Liver (tissue), 9 donors: Measurements from ENCODE around the gene PAH. TPM values are rescaled to one million over a fixed set of nuclear protein-coding genes. Genes with fewer than 3 reads are reported as not detected.

Source experiments
- DNase-seq: peaks from one replicate; pipeline ENCODE4 v3.0.0-alpha.2; 2017; ENCODE audit warnings: low spot score
- H3K27ac ChIP-seq, 2 donors: one replicate each; pipeline ENCODE4 v1.7.0; 2013; ENCODE audit warnings: inconsistent platforms in 2 of 2, low read length in 2 of 2, control low read depth in 1 of 2, low read depth in 1 of 2, mild to moderate bottlenecking in 1 of 2
- H3K27me3 ChIP-seq, 4 donors: one replicate each; pipeline versions ENCODE4 v1.6.1 to v1.7.0; 2013; ENCODE audit warnings: low read length in 3 of 4, inconsistent platforms in 1 of 4, mild to moderate bottlenecking in 1 of 4, moderate library complexity in 1 of 4; ENCODE audit not compliant: control insufficient read depth in 4 of 4, insufficient read depth in 4 of 4
- H3K36me3 ChIP-seq, 4 donors: one replicate each; pipeline versions ENCODE4 v1.6.1 to v1.7.0; 2013; ENCODE audit warnings: low read length in 3 of 4, mild to moderate bottlenecking in 3 of 4, low read depth in 1 of 4, moderate library complexity in 1 of 4; ENCODE audit not compliant: control insufficient read depth in 4 of 4, insufficient read depth in 3 of 4
- H3K4me1 ChIP-seq, 4 donors: one replicate each; pipeline versions ENCODE4 v1.6.1 to v1.7.0; 2013; ENCODE audit warnings: low read length in 3 of 4, mild to moderate bottlenecking in 3 of 4, moderate library complexity in 1 of 4; ENCODE audit not compliant: control insufficient read depth in 4 of 4, insufficient read depth in 4 of 4
- H3K4me3 ChIP-seq, 3 donors: one replicate each; pipeline versions ENCODE4 v1.6.1 to v1.7.0; 2013; ENCODE audit warnings: low read length in 3 of 3, control low read depth in 1 of 3, low read depth in 1 of 3, mild to moderate bottlenecking in 1 of 3
- H3K9ac ChIP-seq, 2 donors: one replicate each; pipeline ENCODE4 v1.7.0; 2013; ENCODE audit warnings: low read length in 2 of 2, mild to moderate bottlenecking in 2 of 2, moderate library complexity in 2 of 2, control low read depth in 1 of 2, low read depth in 1 of 2
- H3K9me3 ChIP-seq, 4 donors: one replicate each; pipeline versions ENCODE4 v1.6.1 to v1.7.0; 2013; ENCODE audit warnings: low read length in 3 of 4; ENCODE audit not compliant: control insufficient read depth in 4 of 4
- ATF3 ChIP-seq: IDR thresholded peaks from 2 replicates; pipeline ENCODE4 v1.6.1; 2016; ENCODE audit warnings: antibody characterized with exemption
- CTCF ChIP-seq: fragments of 150-350 bp; IDR thresholded peaks from 2 replicates; pipeline ENCODE4 v1.5.1; 2017; ENCODE audit warnings: improper control_type of control experiment, low read depth, low read length; ENCODE audit not compliant: missing input control
- EGR1 ChIP-seq, 2 donors: IDR thresholded peaks; 2 replicates each; pipeline ENCODE4 v1.6.1; 2016 to 2018; ENCODE audit warnings: antibody characterized with exemption in 2 of 2, low read depth in 2 of 2
- FOXA1 ChIP-seq: IDR thresholded peaks from 2 replicates; pipeline ENCODE4 v1.6.1; 2016; ENCODE audit warnings: antibody characterized with exemption
- FOXA2 ChIP-seq: IDR thresholded peaks from 2 replicates; pipeline ENCODE4 v1.6.1; 2016; ENCODE audit warnings: antibody characterized with exemption
- GABPA ChIP-seq, 2 donors: IDR thresholded peaks in 1 of 2; conservative IDR thresholded peaks in 1 of 2; 2 replicates each; pipeline ENCODE4 v1.6.1; 2016; ENCODE audit warnings: antibody characterized with exemption in 2 of 2, mild to moderate bottlenecking in 1 of 2, moderate library complexity in 1 of 2
- HNF4A ChIP-seq, 2 donors: conservative IDR thresholded peaks; 2 replicates each; pipeline ENCODE4 v1.6.1; 2016; ENCODE audit warnings: antibody characterized with exemption in 2 of 2, mild to moderate bottlenecking in 2 of 2
- HNF4G ChIP-seq: IDR thresholded peaks from 2 replicates; pipeline ENCODE4 v1.6.1; 2016; ENCODE audit warnings: antibody characterized with exemption
- JUND ChIP-seq, 2 donors: IDR thresholded peaks; 2 replicates each; pipeline ENCODE4 v1.6.1; 2016; ENCODE audit warnings: antibody characterized with exemption in 2 of 2
- MAX ChIP-seq: IDR thresholded peaks from 2 replicates; pipeline ENCODE4 v1.6.1; 2016; ENCODE audit warnings: antibody characterized with exemption
- NR2F2 ChIP-seq: IDR thresholded peaks from 2 replicates; pipeline ENCODE4 v1.6.1; 2016; ENCODE audit warnings: antibody characterized with exemption
- RAD21 ChIP-seq, 2 donors: IDR thresholded peaks; 2 replicates each; pipeline ENCODE4 v1.6.1; 2016; ENCODE audit warnings: antibody characterized with exemption in 2 of 2, mild to moderate bottlenecking in 2 of 2
- REST ChIP-seq: IDR thresholded peaks from 2 replicates; pipeline ENCODE4 v1.6.1; 2016; ENCODE audit warnings: antibody characterized with exemption, mild to moderate bottlenecking
- RXRA ChIP-seq, 2 donors: IDR thresholded peaks; 2 replicates each; pipeline ENCODE4 v1.6.1; 2017 to 2018; ENCODE audit warnings: antibody characterized with exemption in 2 of 2, mild to moderate bottlenecking in 1 of 2
- SP1 ChIP-seq: IDR thresholded peaks from 2 replicates; pipeline ENCODE4 v1.6.1; 2018; ENCODE audit warnings: antibody characterized with exemption, mild to moderate bottlenecking
- TAF1 ChIP-seq: conservative IDR thresholded peaks from 2 replicates; pipeline ENCODE4 v1.6.1; 2016; ENCODE audit warnings: antibody characterized with exemption, mild to moderate bottlenecking
- YY1 ChIP-seq: IDR thresholded peaks from 2 replicates; pipeline ENCODE4 v1.6.1; 2016; ENCODE audit warnings: antibody characterized with exemption, mild to moderate bottlenecking
- ZBTB33 ChIP-seq: IDR thresholded peaks from 2 replicates; pipeline ENCODE4 v1.6.1; 2016; ENCODE audit warnings: antibody characterized with exemption
- WGBS: extraction: QIAGEN DNeasy Blood & Tissue Kit; methylation state at CpG from one replicate; pipeline ENCODE4 v1.1.7; 2013; 5-methylcytosine and 5-hydroxymethylcytosine counted together
- polyA plus RNA-seq, 2 donors: library from polyadenylated mRNA; stranded (reverse) in 1 of 2; unstranded in 1 of 2; fragments of 200-250 nt in 1 of 2; fragments of >200 nt in 1 of 2; fragmentation: Nextera tagmentation in 1 of 2; extraction: Ambion mirVana in 1 of 2; gene quantifications; one replicate each; pipeline versions ENCODE4 v1.2.1 to v1.2.3, GENCODE V29; 2013 to 2015
- total RNA-seq, 2 donors: library from RNA; depleted of rRNA; stranded (reverse); fragments of >200 nt; gene quantifications; one replicate each; pipeline ENCODE4 v1.2.3, GENCODE V29; 2014
- donor health status: healthy.
- donor health status: healthy.
- donor health status: healthy.
- donor health status: healthy.
- donor health status: healthy.

The PAH gene
- total and polyA plus RNA-seq, 4 donors: 327 to 696 (median 568) TPM

GRCh38 chr12:102960766-102961465 lies 43.9 kb upstream of the PAH start (continued):
- no peak for TF ChIP-seq RAD21 (IDR thresholded peaks at IDR 0.05)
- TF ChIP-seq ZBTB33: no peak
- TF ChIP-seq HNF4A (conservative IDR thresholded peaks at IDR 0.05): no peak
- TF ChIP-seq HNF4G: no peak
- TF ChIP-seq GABPA (IDR thresholded peaks at IDR 0.05 in 1 of 2, conservative IDR thresholded peaks at IDR 0.05 in 1 of 2): no peak
- no peak for TF ChIP-seq SP1
- no peak for TF ChIP-seq NR2F2
- no peak for TF ChIP-seq TAF1

GRCh38 chr12:102959391-102959790 lies 42.3 kb upstream of the PAH start:
- Histone ChIP-seq H3K36me3 (no peaks in the 10 kb centered on the region), H3K4me3 (no peak overlapping the region), H3K9ac (no peak overlapping the region), H3K4me1 (peaks cover 14 to 38% (median 27%) of the 10 kb centered on the region in 4 donors), H3K27me3 (peaks cover 0 to 45% (median 19%) of the 10 kb centered on the region in 4 donors), H3K9me3 (peaks cover 7 to 23% (median 14%) of the 10 kb centered on the region in 4 donors), H3K27ac (no peak overlapping the region)
- WGBS: 18% methylated on average over 14 of the region's 14 CpGs
- TF ChIP-seq HNF4G (no peak), REST (no peak), TAF1 (no peak), ATF3 (no peak), HNF4A (conservative IDR thresholded peaks at IDR 0.05) (no peak), CTCF (no peak), RXRA (IDR thresholded peaks at IDR 0.05) (no peak), RAD21 (IDR thresholded peaks at IDR 0.05) (no peak), FOXA2 (no peak), YY1 (no peak), FOXA1 (no peak), ZBTB33 (no peak), NR2F2 (no peak), SP1 (no peak), MAX (no peak), JUND (IDR thresholded peaks at IDR 0.05) (no peak), EGR1 (IDR thresholded peaks at IDR 0.05; ENCODE audit: low read depth in 2 of 2) (no peak), GABPA (IDR thresholded peaks at IDR 0.05 in 1 of 2, conservative IDR thresholded peaks at IDR 0.05 in 1 of 2) (no peak)
- DNase-seq: no peak
